ENCODE measurements around the gene CPM. TPM values are rescaled to one million over a fixed set of nuclear protein-coding genes. Genes with fewer than 3 reads are reported as not detected.

The CPM gene
- total and polyA plus RNA-seq, 2 donors (not counting 3 experiments of a cell fraction or from before 2014, with no cell fraction given): not detected

DNA sequence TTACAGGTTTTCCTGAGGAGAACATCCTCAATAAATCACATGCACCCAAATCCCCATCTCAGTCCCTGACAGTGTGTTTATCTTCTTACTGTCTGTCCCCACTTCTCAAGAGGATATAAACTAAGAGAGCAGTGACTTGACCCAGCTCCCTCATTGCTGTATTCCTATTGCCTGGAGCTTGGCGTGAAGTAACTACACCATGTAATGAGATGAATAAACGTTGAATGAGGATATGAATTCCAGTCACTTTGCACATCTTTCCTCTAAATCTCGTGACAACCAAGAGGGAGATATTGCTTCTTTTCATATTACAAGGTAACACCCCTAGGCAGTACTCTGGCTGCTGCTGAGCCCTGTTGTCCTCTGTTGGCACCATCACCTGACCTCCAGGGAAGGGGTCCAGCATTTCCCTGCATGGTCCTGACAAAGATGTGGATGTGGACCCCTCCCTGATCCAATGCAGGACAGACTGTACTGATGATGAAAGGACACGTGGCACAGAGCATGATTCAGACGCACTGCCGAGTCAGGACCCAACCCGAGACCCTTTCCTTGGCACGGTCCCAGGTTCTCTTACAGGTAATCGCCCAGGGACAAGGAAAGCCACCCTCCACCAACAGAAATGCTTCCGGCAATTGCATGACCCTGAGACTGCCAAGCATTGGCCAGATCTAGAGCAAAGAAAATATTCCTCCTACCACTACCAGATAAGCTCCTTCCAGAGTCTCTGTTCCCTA is 47.7 kb upstream of the CPM start:
- H3K4me2 ChIP-seq (ENCODE audit: insufficient read depth, low read length): no peak overlapping the region
- DNase-seq (ENCODE audit: low read depth, low spot score): no peak
- H3K9me3 ChIP-seq (replicated peaks; ENCODE audit: control insufficient read depth, insufficient read depth, low read length): no peaks in the 10 kb centered on the region
- no peak for FAIRE-seq
- no peaks in the 10 kb centered on the region for H4K20me1 ChIP-seq (replicated peaks; ENCODE audit: control insufficient read depth, extremely low read depth, insufficient read depth, low read length)
- no peak overlapping the region for H3K27ac ChIP-seq (ENCODE audit: insufficient read depth, low read depth, low read length)
- no peak overlapping the region for H2AFZ ChIP-seq (ENCODE audit: low read depth, low read length)
- no peak overlapping the region for H3K9ac ChIP-seq (replicated peaks; ENCODE audit: extremely low read depth, insufficient read depth, low read length)
- H3K9me1 ChIP-seq (replicated peaks; ENCODE audit: control insufficient read depth, extremely low read depth, insufficient read depth, low read length): no peaks in the 10 kb centered on the region
- no peaks in the 10 kb centered on the region for H3K79me2 ChIP-seq (ENCODE audit: control insufficient read depth, insufficient read depth, low read length)
- ChIA-PET POLR2A (no interaction called here), CTCF (interaction anchor here (1.2 kb wide), 1 partner anchor 10 kb away, joined by 3 read pairs; no protein-coding TSS in a partner anchor)
- H3K36me3 ChIP-seq (ENCODE audit: control insufficient read depth in 2 of 2, extremely low read depth in 1 of 2, insufficient read depth in 2 of 2, low read length in 2 of 2): no peaks in the 10 kb centered on the region
- dilution Hi-C loops (cut with MboI; ENCODE audit: extremely low pct_ligation_motif_present, low sequenced_read_pairs): no loop called here
- peaks cover 0 to 5% of the 10 kb centered on the region in 2 experiments for H3K27me3 ChIP-seq (ENCODE audit: control insufficient read depth in 2 of 2, insufficient read depth in 2 of 2, low read length in 2 of 2)
- BruUV-seq (replicated peaks): no TSS peak
- TF ChIP-seq JUN (IDR thresholded peaks at IDR 0.05; ENCODE audit: borderline replicate concordance, insufficient read depth, insufficient read length, low read depth) (no peak), FOS (IDR thresholded peaks at IDR 0.05; ENCODE audit: borderline replicate concordance, insufficient read depth, low read length) (no peak), EZH2 (IDR thresholded peaks at IDR 0.05; ENCODE audit: borderline replicate concordance, low read depth, low read length, severe bottlenecking) (no peak), POLR2AphosphoS5 (IDR thresholded peaks at IDR 0.05; ENCODE audit: insufficient read depth, low read depth, low read length) (no peak), GATA2 (IDR thresholded peaks at IDR 0.05; ENCODE audit: insufficient read depth, insufficient read length, low read depth, low read length) (no peak), MYC (IDR thresholded peaks at IDR 0.05; ENCODE audit: low read depth, low read length) (no peak)
- TF ChIP-seq, protein P1, sequence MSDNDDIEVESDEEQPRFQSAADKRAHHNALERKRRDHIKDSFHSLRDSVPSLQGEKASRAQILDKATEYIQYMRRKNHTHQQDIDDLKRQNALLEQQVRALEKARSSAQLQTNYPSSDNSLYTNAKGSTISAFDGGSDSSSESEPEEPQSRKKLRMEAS (IDR thresholded peaks at IDR 0.05; ENCODE audit: insufficient read depth, insufficient read length): no peak
- TF ChIP-seq, protein P2, sequence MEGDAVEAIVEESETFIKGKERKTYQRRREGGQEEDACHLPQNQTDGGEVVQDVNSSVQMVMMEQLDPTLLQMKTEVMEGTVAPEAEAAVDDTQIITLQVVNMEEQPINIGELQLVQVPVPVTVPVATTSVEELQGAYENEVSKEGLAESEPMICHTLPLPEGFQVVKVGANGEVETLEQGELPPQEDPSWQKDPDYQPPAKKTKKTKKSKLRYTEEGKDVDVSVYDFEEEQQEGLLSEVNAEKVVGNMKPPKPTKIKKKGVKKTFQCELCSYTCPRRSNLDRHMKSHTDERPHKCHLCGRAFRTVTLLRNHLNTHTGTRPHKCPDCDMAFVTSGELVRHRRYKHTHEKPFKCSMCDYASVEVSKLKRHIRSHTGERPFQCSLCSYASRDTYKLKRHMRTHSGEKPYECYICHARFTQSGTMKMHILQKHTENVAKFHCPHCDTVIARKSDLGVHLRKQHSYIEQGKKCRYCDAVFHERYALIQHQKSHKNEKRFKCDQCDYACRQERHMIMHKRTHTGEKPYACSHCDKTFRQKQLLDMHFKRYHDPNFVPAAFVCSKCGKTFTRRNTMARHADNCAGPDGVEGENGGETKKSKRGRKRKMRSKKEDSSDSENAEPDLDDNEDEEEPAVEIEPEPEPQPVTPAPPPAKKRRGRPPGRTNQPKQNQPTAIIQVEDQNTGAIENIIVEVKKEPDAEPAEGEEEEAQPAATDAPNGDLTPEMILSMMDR (IDR thresholded peaks at IDR 0.05; ENCODE audit: extremely low read depth in 1 of 2, insufficient read depth in 1 of 2, low read depth in 1 of 2, low read length in 2 of 2): no peak
- no peak overlapping the region for H3K4me3 ChIP-seq (replicated peaks in 1 of 3; ENCODE audit: insufficient read depth in 1 of 3, low read depth in 1 of 3, low read length in 3 of 3)
- no peaks in the 10 kb centered on the region for H3K4me1 ChIP-seq (ENCODE audit: control insufficient read depth, extremely low read depth, insufficient read depth, low read length)
- intact Hi-C loops (cut with micrococcal nuclease): no loop called here
